SHP77 (cell line): ENCODE data around the gene ARID4B.
"Not testable (repeated sequence)": the region's sequence is repeated elsewhere in the genome, so short reads cannot be mapped to it uniquely, and the experiment has no call there.

Experiments
- DNase-seq, 2 experiments: peaks; one replicate each; lab custom pipeline; 2025; lab: John Stamatoyannopoulos, UW

ARID4B gene

DNA sequence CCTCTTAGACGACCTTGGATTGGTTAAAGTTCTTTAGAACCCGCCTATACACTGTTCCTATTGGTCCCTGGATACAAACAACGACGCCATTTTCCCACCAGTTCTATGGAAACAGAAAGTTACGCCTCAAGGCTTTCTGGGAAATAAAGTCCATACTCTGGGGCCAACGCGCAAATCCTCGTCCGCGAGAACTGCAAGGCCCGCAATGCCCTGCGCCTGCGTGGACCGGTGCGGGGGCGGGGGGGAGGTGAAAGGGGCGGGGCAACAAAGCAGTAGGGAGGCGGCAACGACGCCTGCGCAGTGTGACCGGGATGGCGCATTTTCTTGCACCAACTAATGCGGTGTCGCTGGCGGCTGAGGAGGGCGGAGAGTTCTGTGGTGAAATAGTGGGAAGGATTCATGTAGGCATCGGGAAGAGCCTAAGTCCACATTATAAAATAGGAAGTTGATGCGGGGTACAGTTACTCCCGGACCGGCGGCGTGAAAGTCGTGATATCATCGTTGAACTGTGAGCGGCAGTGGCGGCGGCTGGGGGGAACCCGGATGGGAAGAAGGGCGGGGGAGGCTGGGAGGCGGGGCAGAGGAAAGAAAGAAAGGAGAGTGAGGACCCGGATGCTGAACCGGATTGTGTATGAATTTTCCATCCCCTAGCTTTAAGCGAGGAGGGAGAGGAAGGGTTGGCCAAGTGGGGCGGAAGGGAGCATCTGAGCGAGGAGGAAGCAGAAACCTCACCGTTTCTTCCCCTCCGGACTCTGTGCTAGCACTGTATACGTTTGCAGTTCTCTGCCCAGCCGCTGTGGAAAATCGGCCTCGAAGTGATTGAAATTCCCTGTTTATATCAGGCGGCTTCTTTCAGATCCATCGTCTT, 526 bp upstream of the ARID4B start, which contains the start of gene GGPS1:
GGPS1 (plus strand) TSS at position 300 of the 868 bp plus-strand sequence. CDS start 6,695 bp downstream, outside the sequence.
- DNase-seq, result peak; percentile 99 to 100

GRCh38 chr1:235326719-235327558, 1.0 kb downstream of the ARID4B start:
- DNase-seq, result peak in 1 of 2 experiments; percentile 27

DNA sequence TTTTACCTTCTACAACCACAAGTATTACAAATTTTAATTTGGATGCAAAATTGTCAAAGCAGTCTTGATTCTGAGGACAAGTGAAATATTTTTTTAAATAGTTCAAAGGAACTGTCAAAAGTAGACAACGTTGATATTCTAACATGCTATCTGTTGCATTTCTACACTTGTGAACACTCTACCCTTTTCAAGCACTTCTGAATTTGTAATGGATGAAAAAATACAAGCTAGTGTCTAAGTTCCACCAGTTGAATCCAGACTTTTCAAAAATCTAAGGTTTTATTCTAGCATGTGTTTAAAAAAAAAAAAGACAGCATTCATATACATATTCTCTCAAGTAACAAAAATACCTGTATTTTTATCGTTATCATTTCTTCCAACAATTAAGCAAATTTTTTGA, 2.1 kb downstream of the ARID4B start:
- no peak for DNase-seq

DNA sequence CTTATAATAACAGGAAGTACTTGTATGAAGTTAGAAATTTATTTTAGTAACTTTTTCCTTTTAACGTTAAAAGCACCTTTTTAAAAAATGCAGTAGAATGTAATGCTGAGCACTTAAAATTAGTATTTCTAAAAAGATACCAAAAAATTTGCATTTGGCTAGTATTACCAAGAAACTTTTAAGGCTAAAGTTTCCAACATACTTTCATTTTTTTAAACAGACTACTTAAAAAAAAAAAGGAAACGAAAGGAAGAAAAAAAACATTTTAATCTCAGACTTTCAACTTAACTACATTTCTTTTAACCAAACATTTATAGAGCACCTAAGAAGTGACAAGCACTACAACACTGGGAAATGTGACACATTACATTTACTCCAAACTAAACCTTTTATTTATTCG, 2.8 kb downstream of the ARID4B start:
- no peak for DNase-seq

DNA sequence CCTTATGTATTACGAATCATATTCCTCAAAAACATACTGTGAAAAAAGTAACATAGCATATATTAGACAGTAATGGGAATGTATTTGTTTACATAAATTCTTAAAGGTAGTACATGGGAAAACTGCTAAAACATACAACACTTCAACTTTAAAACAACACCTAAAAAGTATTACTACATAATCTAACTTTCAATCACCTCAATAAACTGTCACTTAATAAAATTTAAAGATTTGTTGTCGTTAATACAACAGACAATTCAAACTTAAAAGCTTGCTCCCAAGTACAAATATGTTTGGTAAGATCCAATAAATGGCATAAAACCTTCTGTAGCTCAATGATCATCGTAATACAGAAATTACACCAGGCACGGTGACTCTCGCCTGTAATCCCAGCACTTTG, 3.7 kb downstream of the ARID4B start:
- no peak for DNase-seq

DNA sequence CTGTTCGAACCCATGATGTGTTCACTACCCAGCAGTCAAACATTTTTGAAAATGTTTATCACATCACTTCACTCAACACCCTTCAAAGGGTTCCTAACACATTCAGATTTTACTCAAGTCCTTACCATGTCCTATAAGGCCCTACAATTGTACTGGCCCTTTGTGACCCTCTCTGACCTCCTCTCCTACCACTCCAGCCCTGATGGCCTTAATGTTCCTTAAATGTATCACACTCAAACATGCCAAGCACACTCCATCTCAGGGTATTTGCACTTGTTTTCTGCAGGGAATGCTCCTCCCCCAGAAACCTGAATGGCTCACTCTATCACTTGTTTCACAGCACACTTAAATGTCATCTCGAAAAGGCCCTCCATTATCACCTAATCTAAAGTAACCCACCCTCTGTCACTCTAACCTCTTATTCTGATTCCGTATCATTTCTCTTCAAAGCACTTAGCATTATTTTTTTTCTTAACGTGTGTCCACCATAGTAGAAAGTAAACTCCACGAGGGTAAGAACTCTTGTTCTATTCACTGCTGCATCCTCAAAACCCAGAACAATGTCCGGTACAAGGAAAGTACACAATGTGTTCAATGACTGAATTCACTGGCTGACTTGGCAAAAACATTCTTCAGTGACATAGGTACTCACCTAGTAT, 7.3 kb downstream of the ARID4B start:
- DNase-seq, result no peak

DNA sequence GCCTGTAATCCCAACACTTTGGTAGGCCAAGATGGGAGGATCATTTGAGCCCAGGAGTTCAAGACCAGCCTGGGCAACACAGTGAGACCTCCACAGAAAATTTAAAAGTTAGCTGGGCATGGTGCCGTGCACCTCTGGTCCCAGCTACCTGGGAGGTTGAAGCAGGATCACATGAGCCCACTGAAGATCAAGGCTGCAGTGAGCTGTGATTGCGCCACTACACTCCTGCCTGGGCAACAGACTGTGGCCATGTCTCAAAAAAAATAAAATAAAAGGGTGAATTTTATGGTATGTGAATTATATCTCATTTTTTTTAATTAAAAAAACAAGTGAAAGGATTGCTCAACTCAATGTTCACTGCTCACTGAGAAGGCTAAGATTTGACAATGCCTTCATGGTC, 8.7 kb downstream of the ARID4B start:
- no peak for DNase-seq

- DNase-seq, result no peak
Observed at GRCh38 chr1:235317168-235317567, 10.8 kb downstream of the ARID4B start.

- no peak for DNase-seq
Observed at GRCh38 chr1:235315735-235316134, 12.2 kb downstream of the ARID4B start.

DNA sequence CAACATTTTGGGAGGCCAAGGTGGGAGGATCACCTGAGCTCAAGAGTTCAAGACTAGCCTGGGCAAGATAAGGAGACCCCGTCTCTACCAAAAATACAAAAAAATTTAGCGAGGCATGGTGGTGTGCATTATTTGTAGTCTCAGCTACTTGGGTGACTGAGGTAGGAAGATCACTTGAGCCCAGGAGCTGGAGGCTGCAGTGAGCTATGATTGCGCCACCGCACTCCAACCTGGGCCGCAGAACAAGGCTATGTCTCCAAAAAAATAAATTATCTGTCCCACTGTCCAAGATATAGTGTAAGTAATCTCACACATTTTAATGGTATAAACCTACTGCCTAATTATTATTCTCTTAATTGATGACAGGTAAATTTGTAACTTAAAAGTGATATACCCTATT, 12.8 kb downstream of the ARID4B start:
- no peak for DNase-seq

DNA sequence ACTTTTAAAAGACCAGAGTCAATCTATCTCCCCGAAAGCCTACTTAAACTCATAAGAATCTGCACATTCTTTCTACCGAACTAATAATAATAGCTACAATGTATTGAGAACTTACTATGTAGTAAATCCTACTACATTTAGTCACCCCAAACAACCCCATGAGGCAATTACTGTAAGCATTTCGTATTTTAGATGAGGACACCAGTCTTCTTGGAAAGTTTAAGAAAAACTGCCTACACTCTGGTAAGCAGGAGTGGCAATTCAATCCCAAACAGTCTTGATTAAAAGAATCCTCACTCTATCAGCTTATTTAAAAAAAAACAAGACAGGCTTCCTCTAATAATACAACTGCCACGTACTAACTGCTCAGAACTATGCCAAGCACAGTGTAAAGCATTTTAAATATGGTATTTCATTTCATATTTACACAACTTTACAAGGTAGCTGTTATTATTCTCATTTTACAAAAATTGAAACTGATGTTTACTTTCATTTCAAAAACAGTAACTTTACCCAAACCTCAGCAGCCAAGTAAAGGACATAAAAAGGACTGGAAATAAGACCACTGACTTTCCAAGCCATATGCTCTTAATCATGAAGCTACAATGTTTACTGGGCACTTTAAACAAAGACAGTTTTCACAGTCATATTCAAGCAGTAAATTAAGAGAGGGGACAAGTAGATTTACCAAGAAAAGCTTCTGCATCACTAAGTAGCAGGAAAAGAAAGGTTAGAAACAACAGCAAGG, 13.9 kb downstream of the ARID4B start:
- DNase-seq, result no peak

GRCh38 chr1:235313262-235313661, 14.7 kb downstream of the ARID4B start:
- no peak for DNase-seq

DNA sequence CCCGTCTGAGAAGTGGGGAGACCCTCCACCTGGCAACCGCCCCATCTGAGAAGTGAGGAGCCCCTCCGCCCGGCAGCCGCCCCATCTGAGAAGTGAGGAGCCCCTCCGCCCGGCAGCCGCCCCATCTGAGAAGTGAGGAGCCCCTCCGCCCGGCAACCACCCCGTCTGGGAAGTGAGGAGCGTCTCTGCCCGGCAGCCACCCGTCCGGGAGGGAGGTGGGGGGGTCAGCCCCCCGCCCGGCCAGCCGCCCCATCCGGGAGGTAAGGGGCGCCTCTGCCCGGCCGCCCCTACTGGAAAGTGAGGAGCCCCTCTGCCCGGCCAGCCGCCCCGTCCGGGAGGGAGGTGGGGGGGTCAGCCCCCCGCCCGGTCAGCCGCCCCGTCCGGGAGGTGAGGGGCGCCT, 18.8 kb downstream of the ARID4B start:
- not testable (repeated sequence) for DNase-seq

- no peak for DNase-seq
Observed at GRCh38 chr1:235307158-235308124, 20.5 kb downstream of the ARID4B start.

- DNase-seq, result no peak
Observed at GRCh38 chr1:235304549-235305451, 23.2 kb downstream of the ARID4B start.

DNA sequence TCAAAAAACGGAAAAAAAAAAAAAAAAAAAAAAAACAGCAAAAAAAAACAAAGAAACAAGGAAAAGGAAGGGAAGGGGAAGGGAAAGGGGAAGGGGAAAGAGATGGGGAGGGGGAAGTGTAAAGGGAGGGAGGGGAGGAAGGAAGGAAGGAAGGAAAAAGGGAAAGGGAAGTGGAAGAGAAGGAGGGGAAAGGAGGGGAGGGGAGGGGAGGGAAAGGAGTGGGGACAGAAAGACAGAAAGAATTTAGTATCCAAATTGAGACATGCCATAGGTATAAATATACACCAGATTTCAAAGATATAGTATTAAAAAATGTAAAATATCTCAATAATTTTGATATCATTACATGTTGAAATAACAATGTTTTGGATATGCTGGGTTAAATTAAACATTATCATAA, 25.8 kb downstream of the ARID4B start:
- no peak for DNase-seq

- DNase-seq, result no peak
Observed at GRCh38 chr1:235299169-235299858, 28.7 kb downstream of the ARID4B start.

GRCh38 chr1:235298758-235299157, 29.2 kb downstream of the ARID4B start:
- DNase-seq, result no peak

DNA sequence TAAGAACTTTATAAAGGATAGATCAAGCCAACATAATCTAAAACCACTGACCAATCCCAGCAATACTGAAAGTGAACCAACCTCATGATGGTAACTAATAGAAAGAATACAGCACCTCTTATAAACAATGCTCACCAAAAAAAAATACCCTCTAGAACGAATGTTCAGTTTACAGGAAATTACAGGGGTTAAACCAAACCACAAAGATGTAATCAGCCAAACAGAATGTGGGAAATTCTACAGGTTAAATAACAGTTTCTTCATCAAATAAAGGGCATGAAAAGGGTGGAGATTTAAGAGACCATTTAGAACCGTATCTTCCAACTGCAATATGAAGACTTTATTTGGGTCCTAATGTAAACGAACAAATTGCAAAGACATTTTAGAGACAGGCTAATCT, 30.4 kb downstream of the ARID4B start:
- no peak for DNase-seq
